SK-N-SH (cell line): ENCODE data around the gene TPGS1. TPM values are rescaled to one million over a fixed set of nuclear protein-coding genes. Genes with fewer than 3 reads are reported as not detected.

Experiments
- CTCF ChIA-PET: fragments of 300-600, 350-600 bp; formaldehyde crosslinking; extraction: SDS; loops from one replicate; lab custom pipeline; 2021; lab: Yijun Ruan, JAX
- POLR2A ChIA-PET: fragments of 350-600 bp; sonication (Branson Sonifier 250); formaldehyde crosslinking; extraction: SDS; loops from one replicate; lab custom pipeline; 2020; ENCODE audit warnings: antibody characterized with exemption, inconsistent platforms; lab: Yijun Ruan, JAX
- DNase-seq: peaks from one replicate; pipeline ENCODE4 v3.0.0; 2012
- H2AFZ ChIP-seq: fragments of 200-600 bp; sonication (generic); 2 replicates; pipeline ENCODE4 v1.8.1; 2016; ENCODE audit warnings: antibody characterized with exemption, mild to moderate bottlenecking, low read depth
- H3F3A ChIP-seq: fragments of 200-600 bp; sonication (generic); replicated peaks from 2 replicates; pipeline ENCODE3; 2016; ENCODE audit warnings: antibody characterized with exemption, mild to moderate bottlenecking; ENCODE audit not compliant: insufficient read depth
- H3K27ac ChIP-seq, 2 experiments: fragments of 200-500 bp in 1 of 2; fragments of 200-600 bp in 1 of 2; sonication (Bioruptor generic) in 1 of 2; sonication (generic), shearing (Covaris generic) in 1 of 2; 2 replicates each; pipeline versions ENCODE4 v1.5.1 to v1.6.1; 2014 to 2016; ENCODE audit warnings: low read depth in 2 of 2, inconsistent platforms in 1 of 2, low read length in 1 of 2, mild to moderate bottlenecking in 1 of 2, mixed read lengths in 1 of 2
- H3K27me3 ChIP-seq: fragments of 200-600 bp; sonication (generic), shearing (Covaris generic); 2 replicates; pipeline ENCODE4 v1.6.1; 2016; ENCODE audit warnings: mixed run types; ENCODE audit not compliant: insufficient read depth
- H3K36me3 ChIP-seq, 2 experiments: fragments of 200-500 bp in 1 of 2; fragments of 200-600 bp in 1 of 2; sonication (Bioruptor generic) in 1 of 2; sonication (generic) in 1 of 2; replicated peaks in 1 of 2; 2 replicates each; pipeline versions ENCODE3 to v1.5.1; 2014 to 2016; ENCODE audit warnings: low read length in 1 of 2, mild to moderate bottlenecking in 1 of 2; ENCODE audit not compliant: insufficient read depth in 2 of 2, control insufficient read depth in 1 of 2
- H3K4me1 ChIP-seq, 2 experiments: fragments of 200-500 bp in 1 of 2; fragments of 200-600 bp in 1 of 2; sonication (Bioruptor generic) in 1 of 2; sonication (generic), shearing (Covaris generic) in 1 of 2; 2 replicates each; pipeline versions ENCODE4 v1.5.1 to v1.6.1; 2014 to 2016; ENCODE audit warnings: low read depth in 1 of 2, low read length in 1 of 2, mixed run types in 1 of 2; ENCODE audit not compliant: insufficient read depth in 2 of 2, control insufficient read depth in 1 of 2
- H3K4me2 ChIP-seq: fragments of 200-600 bp; sonication (generic), shearing (Covaris generic); 2 replicates; pipeline ENCODE4 v1.6.1; 2017; ENCODE audit warnings: mixed run types
- H3K4me3 ChIP-seq, 2 experiments: fragments of 200-500 bp in 1 of 2; fragments of 200-600 bp in 1 of 2; sonication (Bioruptor generic) in 1 of 2; sonication (generic), shearing (Covaris generic) in 1 of 2; 2 replicates each; pipeline versions ENCODE4 v1.5.1 to v1.8.1; 2014 to 2016; ENCODE audit warnings: low read depth in 2 of 2, inconsistent platforms in 1 of 2, low read length in 1 of 2, mild to moderate bottlenecking in 1 of 2, mixed read lengths in 1 of 2, moderate library complexity in 1 of 2
- H3K79me2 ChIP-seq: fragments of 200-600 bp; sonication (generic); 2 replicates; pipeline ENCODE4 v1.8.1; 2017; ENCODE audit warnings: mild to moderate bottlenecking; ENCODE audit not compliant: insufficient read depth
- H3K9ac ChIP-seq: fragments of 200-600 bp; sonication (generic); 2 replicates; pipeline ENCODE4 v1.6.1; 2017; ENCODE audit warnings: mixed run types
- H3K9me2 ChIP-seq: fragments of 200-600 bp; sonication (generic); 2 replicates; pipeline ENCODE4 v1.6.1; 2017; ENCODE audit warnings: mixed run types
- H3K9me3 ChIP-seq: fragments of 200-600 bp; sonication (generic); 2 replicates; pipeline ENCODE4 v1.6.1; 2017; ENCODE audit warnings: mixed run types, mild to moderate bottlenecking, moderate library complexity
- H4K20me1 ChIP-seq: fragments of 200-600 bp; sonication (generic); 2 replicates; pipeline ENCODE4 v1.6.1; 2017; ENCODE audit warnings: mild to moderate bottlenecking, mixed run types; ENCODE audit not compliant: insufficient read depth
- ELF1 ChIP-seq: IDR thresholded peaks from 2 replicates; pipeline ENCODE4 v1.4.0; 2012
- GABPA ChIP-seq: IDR thresholded peaks from 2 replicates; pipeline ENCODE4 v1.4.0; 2012; ENCODE audit warnings: low read depth, mild to moderate bottlenecking
- MEF2A ChIP-seq: IDR thresholded peaks from 2 replicates; pipeline ENCODE4 v1.4.0; 2012; ENCODE audit warnings: low read depth, borderline replicate concordance
- NRF1 ChIP-seq: IDR thresholded peaks from 2 replicates; pipeline ENCODE4 v1.6.1; 2012; ENCODE audit warnings: low read depth, mild to moderate bottlenecking, low read length
- RAD21 ChIP-seq: IDR thresholded peaks from 2 replicates; pipeline ENCODE4 v1.6.1; 2012; ENCODE audit warnings: mild to moderate bottlenecking, low read length
- RFX5 ChIP-seq: IDR thresholded peaks from 2 replicates; pipeline ENCODE4 v1.6.1; 2012; ENCODE audit warnings: mild to moderate bottlenecking, improper control_type of control experiment, low read length
- TAF1 ChIP-seq: IDR thresholded peaks from 2 replicates; pipeline ENCODE4 v1.6.1; 2012; ENCODE audit warnings: low read depth, mild to moderate bottlenecking, low read length, moderate library complexity, borderline replicate concordance
- TCF12 ChIP-seq: IDR thresholded peaks from 2 replicates; pipeline ENCODE4 v1.4.0; 2012
- YY1 ChIP-seq: IDR thresholded peaks from 2 replicates; pipeline ENCODE4 v1.4.0; 2012; ENCODE audit warnings: low read depth, mild to moderate bottlenecking
- WGBS: methylation state at CpG from one replicate; pipeline ENCODE4 v1.1.6; 2017; ENCODE audit warnings: low lambda C conversion rate; 5-methylcytosine and 5-hydroxymethylcytosine counted together
- polyA plus RNA-seq, 3 experiments: library from polyadenylated mRNA; depleted of rRNA; stranded (reverse); fragments of >200 nt; gene quantifications; 2 replicates each; pipeline ENCODE4 v1.2.3, GENCODE V29; 2012
- TF ChIP-seq, protein P1 (sequence below): IDR thresholded peaks from 2 replicates; pipeline ENCODE4 v1.4.0; 2012; ENCODE audit warnings: low read depth
- TF ChIP-seq, protein P2 (sequence below): IDR thresholded peaks from 2 replicates; pipeline ENCODE4; 2012

TPGS1 gene
- polyA plus RNA-seq, 1 of the 3 experiments (the other 2 are of a cell fraction), result 31.0 TPM

DNA sequence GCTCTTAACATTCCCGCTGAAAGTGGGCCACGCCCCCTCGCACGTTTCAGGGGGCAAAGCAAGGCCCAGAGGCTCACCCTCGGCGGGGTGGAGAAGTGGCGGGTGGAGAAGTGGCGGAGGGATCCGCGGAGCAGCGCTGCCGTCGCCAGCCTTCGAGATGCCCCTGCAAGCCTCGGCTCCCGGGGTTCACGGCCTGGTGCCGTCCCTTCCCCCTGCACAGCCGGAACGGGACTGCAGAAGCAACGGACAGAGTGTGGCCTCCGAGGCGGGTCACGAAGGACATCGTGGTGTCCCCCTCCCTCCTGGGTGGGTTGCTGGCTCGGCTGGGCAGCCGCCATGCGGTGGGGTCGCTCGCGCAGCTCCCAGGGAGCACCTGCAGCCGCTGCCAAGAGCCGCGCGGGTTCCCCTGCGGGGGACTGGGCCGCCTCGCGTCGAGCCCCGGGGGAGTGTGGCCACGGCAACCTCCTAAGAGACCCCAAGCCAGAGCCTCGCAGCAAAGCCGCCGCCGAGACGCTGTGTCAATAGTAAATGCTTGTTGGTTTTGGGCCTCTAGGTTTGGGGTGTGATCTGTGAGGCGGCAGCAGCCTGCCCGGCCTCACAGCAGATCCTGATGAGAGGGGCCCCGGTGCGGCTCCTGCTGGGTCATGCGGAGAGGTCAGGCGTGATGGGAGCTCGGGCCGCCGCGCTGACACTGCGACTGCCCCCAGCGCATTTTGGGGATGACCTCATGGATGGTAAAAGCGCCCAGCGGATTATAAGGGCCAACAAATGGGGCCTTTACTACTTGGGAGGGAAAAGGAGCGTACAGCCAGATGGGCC, 5.5 kb downstream of the TPGS1 start:
- H3K27ac ChIP-seq, result no peak overlapping the region
- no peaks in the 10 kb centered on the region for H3K9me3 ChIP-seq
- H3K4me2 ChIP-seq, result no peak overlapping the region
- POLR2A ChIA-PET, result no interaction called here
- H3K9ac ChIP-seq, result no peak overlapping the region
- peaks cover 0 to 9% of the 10 kb centered on the region in 2 experiments; a peak in 1 of 4 replicates for H3K4me1 ChIP-seq
- peaks cover 0 to 5% of the 10 kb centered on the region in 2 experiments for H3K36me3 ChIP-seq
- H2AFZ ChIP-seq, result no peak overlapping the region
- 93% methylated on average over 44 of the region's 62 CpGs for WGBS
- no peaks in the 10 kb centered on the region for H3K9me2 ChIP-seq
- no peaks in the 10 kb centered on the region for H3K27me3 ChIP-seq
- H3K79me2 ChIP-seq, result peaks cover 18% of the 10 kb centered on the region
- peaks cover 5% of the 10 kb centered on the region; the same call in 1 of the 2 replicates for H4K20me1 ChIP-seq
- DNase-seq, result no peak
- no peak overlapping the region for H3K4me3 ChIP-seq
- CTCF ChIA-PET, result no interaction called here
- TF ChIP-seq MEF2A (no peak), YY1 (no peak), RAD21 (no peak), RFX5 (no peak), TAF1 (no peak), ELF1 (no peak)
- TF ChIP-seq, protein P1, sequence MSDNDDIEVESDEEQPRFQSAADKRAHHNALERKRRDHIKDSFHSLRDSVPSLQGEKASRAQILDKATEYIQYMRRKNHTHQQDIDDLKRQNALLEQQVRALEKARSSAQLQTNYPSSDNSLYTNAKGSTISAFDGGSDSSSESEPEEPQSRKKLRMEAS, result no peak
- TF ChIP-seq, protein P2, sequence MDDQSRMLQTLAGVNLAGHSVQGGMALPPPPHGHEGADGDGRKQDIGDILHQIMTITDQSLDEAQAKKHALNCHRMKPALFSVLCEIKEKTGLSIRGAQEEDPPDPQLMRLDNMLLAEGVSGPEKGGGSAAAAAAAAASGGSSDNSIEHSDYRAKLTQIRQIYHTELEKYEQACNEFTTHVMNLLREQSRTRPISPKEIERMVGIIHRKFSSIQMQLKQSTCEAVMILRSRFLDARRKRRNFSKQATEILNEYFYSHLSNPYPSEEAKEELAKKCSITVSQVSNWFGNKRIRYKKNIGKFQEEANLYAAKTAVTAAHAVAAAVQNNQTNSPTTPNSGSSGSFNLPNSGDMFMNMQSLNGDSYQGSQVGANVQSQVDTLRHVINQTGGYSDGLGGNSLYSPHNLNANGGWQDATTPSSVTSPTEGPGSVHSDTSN, result no peak
- peaks cover 5% of the 10 kb centered on the region for H3F3A ChIP-seq

DNA sequence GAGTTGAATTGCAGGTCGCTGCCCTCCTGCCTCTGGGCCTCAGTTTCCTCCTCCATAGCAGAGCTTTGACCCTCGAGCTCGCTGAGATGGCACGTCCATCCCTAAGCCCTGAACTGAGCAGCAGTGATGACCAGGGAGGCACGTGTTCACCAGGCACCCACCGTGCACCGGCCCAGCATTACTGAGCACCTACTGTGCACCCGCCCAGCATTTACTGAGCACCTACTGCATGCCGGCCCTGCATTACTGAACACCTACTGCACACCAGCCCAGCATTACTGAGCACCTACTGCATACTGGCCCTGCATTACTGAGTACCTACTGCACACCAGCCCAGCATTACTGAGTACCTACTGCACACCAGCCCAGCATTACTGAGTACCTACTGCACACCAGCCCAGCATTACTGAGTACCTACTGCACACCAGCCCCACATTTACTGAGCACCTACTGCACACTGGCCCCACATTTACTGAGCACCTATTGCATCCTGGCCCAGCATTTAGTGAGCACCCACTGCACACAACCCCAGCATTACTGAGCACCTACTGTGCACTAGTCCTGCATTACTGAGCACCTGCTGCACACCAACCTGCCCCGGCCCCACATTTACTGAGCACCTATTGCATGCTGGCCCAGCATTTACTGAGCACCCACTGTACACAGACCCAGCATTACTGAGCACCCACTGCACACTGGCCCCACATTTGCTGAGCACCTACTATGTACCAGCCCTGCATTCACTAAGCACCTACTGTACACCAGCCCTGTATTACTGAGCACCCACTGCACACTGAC, 6.3 kb downstream of the TPGS1 start:
- no peak for DNase-seq
- Histone ChIP-seq H3K79me2 (peaks cover 10% of the 10 kb centered on the region), H3K9me3 (no peaks in the 10 kb centered on the region)
- no peak for TF ChIP-seq TCF12
- TF ChIP-seq YY1, result no peak
- TF ChIP-seq GABPA, result no peak
- no peak for TF ChIP-seq NRF1
- no peak for TF ChIP-seq TAF1
- TF ChIP-seq, all 33 proteins: peak for 0
- POLR2A ChIA-PET, result no interaction called here
- no peak overlapping the region for H2AFZ ChIP-seq
- H3K27ac ChIP-seq, result no peak overlapping the region
- CTCF ChIA-PET, result no interaction called here
- 82% methylated on average over 3 of the region's 10 CpGs for WGBS
- peaks cover 5% of the 10 kb centered on the region; the same call in 1 of the 2 replicates for H4K20me1 ChIP-seq
- H3K4me3 ChIP-seq, result no peak overlapping the region
- H3K4me2 ChIP-seq, result no peak overlapping the region
- H3F3A ChIP-seq, result peaks cover 5% of the 10 kb centered on the region
- H3K9ac ChIP-seq, result no peak overlapping the region
- peaks cover 0 to 5% of the 10 kb centered on the region in 2 experiments for H3K36me3 ChIP-seq
- H3K27me3 ChIP-seq, result no peaks in the 10 kb centered on the region
- peaks cover 0 to 3% of the 10 kb centered on the region in 2 experiments; a peak in 1 of 4 replicates for H3K4me1 ChIP-seq
- H3K9me2 ChIP-seq, result no peaks in the 10 kb centered on the region
